Prostate gland (tissue), 2 donors: Measurements from ENCODE around the gene CEP19. TPM values are rescaled to one million over a fixed set of nuclear protein-coding genes. Genes with fewer than 3 reads are reported as not detected.

Experiments
- DNase-seq: peaks from one replicate; pipeline ENCODE4 v3.0.0-alpha.2; 2019; ENCODE audit warnings: low spot score
- H3K27ac ChIP-seq, 2 donors: fragments of 200-600 bp; sonication (generic); 2 replicates each; pipeline ENCODE4 v1.5.1; 2017 to 2019
- H3K27me3 ChIP-seq: fragments of 200-600 bp; sonication (generic); replicated peaks from 2 replicates; pipeline ENCODE4 v1.5.1; 2019; ENCODE audit not compliant: insufficient read depth
- H3K36me3 ChIP-seq, 2 donors: fragments of 200-600 bp; sonication (generic); 1 replicate in 1 of 2; 2 replicates in 1 of 2; pipeline versions ENCODE4 v1.5.1 to v1.8.1; 2017 to 2019
- H3K4me1 ChIP-seq: fragments of 200-600 bp; sonication (generic); replicated peaks from 2 replicates; pipeline ENCODE4 v1.5.1; 2019
- H3K4me3 ChIP-seq, 2 donors: fragments of 200-600 bp; sonication (generic); 2 replicates each; pipeline ENCODE4 v1.5.1; 2017 to 2019
- H3K9me3 ChIP-seq: fragments of 200-600 bp; sonication (generic); 2 replicates; pipeline ENCODE4 v1.5.1; 2017
- CTCF ChIP-seq, 4 experiments: fragments of 200-600 bp in 2 of 4; fragments of 450-650 bp in 2 of 4; sonication (generic) in 2 of 4; IDR thresholded peaks; 1 replicate in 3 of 4; 2 replicates in 1 of 4; pipeline ENCODE4 v1.5.1; 2016 to 2019; ENCODE audit warnings: antibody characterized with exemption in 4 of 4, mild to moderate bottlenecking in 2 of 4, moderate library complexity in 2 of 4
- POLR2A ChIP-seq: fragments of 450-650 bp; IDR thresholded peaks from one replicate; pipeline ENCODE4 v1.6.1; 2016; ENCODE audit warnings: antibody characterized with exemption, mild to moderate bottlenecking
- POLR2AphosphoS5 ChIP-seq: sonication (generic); formaldehyde crosslinking; IDR thresholded peaks from one replicate; pipeline ENCODE4 v1.6.1; 2017; ENCODE audit warnings: antibody characterized with exemption
- WGBS: methylation state at CpG from one replicate; pipeline ENCODE4 v1.1.5; 2018; 5-methylcytosine and 5-hydroxymethylcytosine counted together
- intact Hi-C: fragments of 100-400 bp; cut with DNase I; formaldehyde crosslinking; loops from one replicate; pipeline ENCODE4 v1.14.2; 2022
- total RNA-seq, 2 donors: library from RNA; depleted of rRNA; stranded (reverse); fragments of >200 nt; gene quantifications; one replicate each; pipeline ENCODE4 v1.1.0, GENCODE V29; 2016

The CEP19 gene
- total RNA-seq, 2 donors from 2014 or later = 2.2 to 6.3 TPM

- Histone ChIP-seq H3K4me3 (no peak overlapping the region), H3K27me3 (no peaks in the 10 kb centered on the region), H3K9me3 (no peaks in the 10 kb centered on the region), H3K36me3 (no peaks in the 10 kb centered on the region), H3K27ac (no peak overlapping the region), H3K4me1 (no peaks in the 10 kb centered on the region)
- no peak for DNase-seq
- 100% methylated on average over 4 of the region's 4 CpGs for WGBS
- TF ChIP-seq POLR2AphosphoS5 = no peak
- no peak for TF ChIP-seq CTCF (IDR thresholded peaks at IDR 0.05)
- no peak for TF ChIP-seq POLR2A
- intact Hi-C loops = no loop called here
Measured at GRCh38 chr3:196706731-196707130, 5.3 kb downstream of the CEP19 start.

GRCh38 chr3:196706327-196706726 is 5.7 kb downstream of the CEP19 start:
- Histone ChIP-seq H3K36me3 (no peaks in the 10 kb centered on the region), H3K4me1 (no peaks in the 10 kb centered on the region), H3K4me3 (no peak overlapping the region), H3K9me3 (no peaks in the 10 kb centered on the region), H3K27ac (no peak overlapping the region), H3K27me3 (no peaks in the 10 kb centered on the region)
- DNase-seq = peak; percentile 21
- WGBS = 43% methylated on average over 5 of the region's 5 CpGs
- TF ChIP-seq CTCF (IDR thresholded peaks at IDR 0.05) (no peak), POLR2A (no peak), POLR2AphosphoS5 (no peak)
- intact Hi-C loops = no loop called here

GRCh38 chr3:196700801-196701200 is 11.2 kb downstream of the CEP19 start:
- H3K36me3 ChIP-seq = no peaks in the 10 kb centered on the region
- TF ChIP-seq POLR2AphosphoS5 (no peak), POLR2A (no peak), CTCF (IDR thresholded peaks at IDR 0.05) (no peak)
- H3K4me1 ChIP-seq = no peaks in the 10 kb centered on the region
- intact Hi-C loops = no loop called here
- whole genome bisulfite sequencing = 86% methylated on average over 4 of the region's 4 CpGs
- no peak overlapping the region for H3K4me3 ChIP-seq
- no peaks in the 10 kb centered on the region for H3K27me3 ChIP-seq
- no peak for DNase-seq
- H3K9me3 ChIP-seq = no peaks in the 10 kb centered on the region
- no peak overlapping the region for H3K27ac ChIP-seq

- no peak overlapping the region for H3K4me3 ChIP-seq
- no peaks in the 10 kb centered on the region for H3K27me3 ChIP-seq
- DNase-seq = no peak
- intact Hi-C loops = no loop called here
- H3K4me1 ChIP-seq = no peaks in the 10 kb centered on the region
- H3K9me3 ChIP-seq = no peaks in the 10 kb centered on the region
- H3K36me3 ChIP-seq = no peaks in the 10 kb centered on the region
- no peak overlapping the region for H3K27ac ChIP-seq
- WGBS = 83% methylated on average over 7 of the region's 7 CpGs
- no peak for TF ChIP-seq CTCF (IDR thresholded peaks at IDR 0.05)
- no peak for TF ChIP-seq POLR2A
- TF ChIP-seq POLR2AphosphoS5 = no peak
Measured at GRCh38 chr3:196699749-196700148, 12.3 kb downstream of the CEP19 start.

- 82% methylated on average over 5 of the region's 5 CpGs for WGBS
- Histone ChIP-seq H3K4me1 (no peaks in the 10 kb centered on the region), H3K4me3 (no peak overlapping the region), H3K36me3 (no peaks in the 10 kb centered on the region), H3K9me3 (no peaks in the 10 kb centered on the region), H3K27me3 (no peaks in the 10 kb centered on the region), H3K27ac (no peak overlapping the region)
- no peak for TF ChIP-seq POLR2AphosphoS5
- intact Hi-C loops = no loop called here
- no peak for DNase-seq
Measured at GRCh38 chr3:196697270-196697669, 14.8 kb downstream of the CEP19 start.
